ENCODE measurements around the gene DOCK9.

- TF ChIP-seq CTCF (IDR thresholded peaks at IDR 0.05; ENCODE audit: insufficient read depth, low read depth, low read length) = no peak
- no peak for TF ChIP-seq EZH2 (IDR thresholded peaks at IDR 0.05; ENCODE audit: insufficient read depth, low read length)
These were observed 85.8 kb downstream of the DOCK9 start for GRCh38 chr13:98892077-98892476.
